GM18517 (cell line): ENCODE measurements around the gene DDX18.

Experiments used
- ATAC-seq: cut with Tn5 transposase; IDR thresholded peaks from one replicate; pipeline ENCODE4 v1.9.1; 2021; ENCODE audit warnings: mild to moderate bottlenecking, moderate library complexity; ENCODE audit not compliant: unreplicated experiment

Gene DDX18

DNA sequence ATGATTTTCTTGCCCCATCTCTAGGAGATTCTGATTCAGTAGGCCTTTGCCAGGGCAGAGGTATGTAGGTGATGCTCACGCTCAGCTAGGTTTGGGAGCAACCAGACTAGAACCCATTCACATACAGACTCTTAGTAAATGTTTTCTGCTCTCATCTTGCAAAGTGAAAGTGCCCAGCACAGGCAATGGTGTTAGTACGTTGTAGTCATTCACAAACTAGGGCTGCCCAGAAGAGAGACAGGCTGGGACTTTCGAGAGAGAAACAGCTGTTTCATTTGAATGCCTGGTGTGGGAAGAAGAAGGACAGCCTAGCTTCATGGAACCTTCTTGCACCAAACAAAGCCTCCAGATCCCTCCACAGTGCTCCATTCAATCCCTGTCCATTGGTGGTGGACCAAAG lies 19.4 kb downstream of the DDX18 start:
- no peak for ATAC-seq

DNA sequence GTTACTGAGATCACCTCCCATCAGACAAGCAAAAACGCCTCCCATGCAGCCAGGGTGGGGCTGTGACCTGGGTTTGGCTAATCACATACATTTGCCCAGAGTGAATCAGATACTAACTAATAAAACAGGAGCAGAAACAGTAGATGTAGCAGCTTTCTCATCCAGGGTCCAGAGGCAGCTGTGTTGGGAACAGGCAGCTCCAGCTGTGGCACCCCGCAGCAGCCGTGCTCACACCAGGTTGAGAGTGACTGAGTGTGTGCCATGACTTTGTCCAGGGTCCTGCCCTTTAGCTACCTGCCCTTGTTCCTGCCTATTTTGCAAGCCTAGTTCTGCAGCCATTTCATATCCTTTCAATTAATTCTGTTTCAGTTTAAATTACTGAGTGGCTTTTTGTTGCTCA lies 20.5 kb downstream of the DDX18 start:
- no peak for ATAC-seq

DNA sequence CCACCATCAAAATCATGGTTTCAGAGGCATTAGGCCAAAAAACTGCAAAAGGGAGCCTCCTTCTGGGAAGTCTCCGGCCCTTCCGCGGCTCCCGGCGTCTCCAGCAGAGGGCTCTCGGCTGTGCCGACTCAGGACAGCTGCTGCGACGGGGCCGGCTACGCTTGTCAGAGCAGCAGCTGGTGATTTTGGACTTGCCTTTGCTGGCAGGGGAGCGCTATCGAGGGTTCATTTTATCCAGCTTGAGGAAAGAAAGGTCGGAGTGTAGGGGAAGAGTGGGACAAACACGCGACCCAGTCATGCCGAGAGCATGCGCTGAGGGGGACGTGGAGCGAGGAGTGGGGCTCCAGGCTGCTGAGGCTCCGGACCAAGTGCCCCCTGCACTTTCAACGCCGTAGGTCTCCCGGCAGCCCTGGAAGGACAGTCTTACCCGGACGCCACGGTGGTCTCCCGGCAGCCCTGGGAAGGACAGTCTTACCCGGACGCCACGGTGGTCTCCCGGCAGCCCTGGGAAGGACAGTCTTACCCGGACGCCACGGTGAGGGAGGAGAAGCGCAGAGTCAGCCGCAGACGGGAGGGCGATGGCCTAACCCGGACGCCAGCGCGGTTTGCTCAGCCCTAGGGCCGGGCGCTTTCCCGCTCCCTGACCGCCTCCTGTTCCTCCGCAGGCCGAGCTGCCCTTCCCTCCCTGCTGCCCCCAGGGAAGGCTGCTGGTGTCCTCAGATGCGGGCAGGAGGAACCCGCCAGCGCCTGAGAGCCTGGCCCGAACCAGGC lies 21.7 kb downstream of the DDX18 start:
- peak; percentile 54 for ATAC-seq

DNA sequence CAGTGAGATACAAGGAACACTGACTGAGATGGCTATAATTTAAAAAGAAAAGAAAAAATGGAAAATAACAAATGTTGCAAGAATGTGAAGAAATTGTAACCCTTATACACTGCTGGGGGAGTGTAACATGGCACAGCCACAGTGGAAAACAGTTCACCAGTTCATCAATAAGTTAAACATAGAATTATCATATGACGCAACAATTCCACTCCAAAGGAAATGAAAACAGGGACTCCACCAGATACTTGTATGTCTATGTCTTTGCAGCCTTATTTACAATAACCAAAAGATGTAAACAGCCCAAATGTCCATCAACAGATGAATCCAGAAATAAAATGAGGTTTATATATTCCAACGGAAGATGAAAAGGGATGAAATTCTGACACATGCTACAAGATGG lies 30.8 kb downstream of the DDX18 start:
- no peak for ATAC-seq

DNA sequence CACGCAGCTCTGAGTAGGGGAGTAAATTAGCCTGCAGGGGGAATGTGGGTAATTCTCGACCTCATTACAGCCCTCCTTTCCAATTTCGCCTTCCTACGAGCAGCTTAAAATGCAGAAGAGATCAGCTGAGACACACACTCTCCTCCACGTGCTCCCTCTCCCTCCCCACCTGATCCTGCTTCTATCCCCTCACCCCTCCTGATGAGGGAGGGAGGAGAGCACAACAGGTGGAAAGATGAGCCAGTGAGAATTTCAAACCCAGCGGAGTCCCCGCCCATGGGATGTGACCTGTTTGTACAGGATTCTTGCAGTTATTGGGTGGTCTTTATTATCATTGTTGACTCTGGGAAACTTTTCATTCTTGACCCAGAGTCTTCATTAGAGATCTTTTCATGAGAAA lies 35.5 kb downstream of the DDX18 start:
- no peak for ATAC-seq

DNA sequence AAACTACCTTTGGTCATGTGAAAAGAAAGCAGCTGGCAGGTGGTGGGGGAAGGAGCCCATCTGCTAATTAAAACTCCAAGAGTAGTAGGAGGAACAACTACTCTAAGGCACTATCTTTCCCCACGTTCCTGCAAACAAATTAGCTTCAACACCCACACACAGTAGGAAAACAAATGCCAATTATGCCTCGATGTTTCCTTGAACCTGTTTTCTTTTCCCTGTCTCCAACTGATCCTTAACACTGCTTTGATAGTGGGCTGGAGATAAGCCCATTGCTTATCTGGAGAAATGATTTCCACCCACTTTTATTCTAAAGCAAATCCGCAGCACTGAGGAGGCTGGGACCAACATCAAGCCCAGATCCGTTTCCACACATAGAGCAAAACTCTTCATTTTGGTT lies 36.0 kb downstream of the DDX18 start:
- no peak for ATAC-seq

DNA sequence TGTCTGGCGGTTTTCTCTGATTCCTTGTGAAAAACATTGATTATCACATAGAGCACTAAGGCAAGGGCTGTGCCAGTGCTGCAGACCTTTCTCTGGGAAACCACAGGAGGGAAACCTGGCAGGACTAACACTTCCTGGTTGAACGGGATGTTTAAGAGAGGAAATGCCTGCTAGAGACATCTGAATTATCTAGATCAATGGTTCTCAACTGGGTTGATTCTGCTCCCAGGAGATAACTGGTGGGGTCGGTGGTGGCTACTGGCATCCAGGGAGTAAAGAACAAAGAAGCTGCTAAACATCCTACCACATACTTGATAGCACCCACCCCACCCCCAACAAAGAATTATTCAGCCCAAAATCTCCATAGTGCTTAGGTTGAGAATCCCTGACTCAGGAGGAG lies 37.5 kb downstream of the DDX18 start:
- no peak for ATAC-seq

DNA sequence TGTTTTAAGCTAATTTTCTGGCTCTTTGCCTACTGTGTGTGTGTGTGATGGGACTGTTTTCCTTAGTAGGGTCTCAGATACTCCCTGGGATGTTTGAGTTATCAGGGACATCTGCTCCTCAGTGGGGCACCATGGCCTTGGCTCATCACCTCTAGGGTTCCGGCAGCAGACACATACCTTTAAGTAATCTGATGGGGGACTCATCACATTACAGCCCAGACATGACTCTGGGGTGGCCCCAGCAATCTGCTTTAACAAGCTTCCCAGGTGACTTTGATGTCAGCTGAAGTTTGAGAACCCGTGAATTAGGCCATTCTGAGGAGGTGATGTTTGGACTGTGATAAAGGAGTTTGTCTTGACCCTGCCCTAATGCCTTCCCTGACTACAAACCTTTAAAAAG lies 38.8 kb downstream of the DDX18 start:
- no peak for ATAC-seq

DNA sequence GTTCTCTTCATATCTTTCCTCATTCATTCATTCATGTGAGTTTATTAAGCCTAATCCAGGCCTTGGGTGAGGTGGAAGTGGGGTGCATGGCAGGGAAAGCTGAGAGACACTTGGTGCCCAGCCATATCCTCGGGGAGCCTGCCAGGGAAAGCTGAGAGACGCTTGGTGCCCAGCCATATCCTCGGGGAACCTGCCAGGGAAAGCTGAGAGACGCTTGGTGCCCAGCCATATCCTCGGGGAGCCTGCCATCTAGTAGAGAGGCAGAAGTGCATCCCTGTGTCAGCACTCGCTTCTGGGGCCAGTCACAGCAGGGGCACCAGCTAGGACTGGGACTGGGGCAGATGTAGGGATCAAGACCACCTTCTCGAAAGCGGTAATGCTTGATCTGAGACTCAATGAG lies 39.4 kb downstream of the DDX18 start:
- no peak for ATAC-seq

DNA sequence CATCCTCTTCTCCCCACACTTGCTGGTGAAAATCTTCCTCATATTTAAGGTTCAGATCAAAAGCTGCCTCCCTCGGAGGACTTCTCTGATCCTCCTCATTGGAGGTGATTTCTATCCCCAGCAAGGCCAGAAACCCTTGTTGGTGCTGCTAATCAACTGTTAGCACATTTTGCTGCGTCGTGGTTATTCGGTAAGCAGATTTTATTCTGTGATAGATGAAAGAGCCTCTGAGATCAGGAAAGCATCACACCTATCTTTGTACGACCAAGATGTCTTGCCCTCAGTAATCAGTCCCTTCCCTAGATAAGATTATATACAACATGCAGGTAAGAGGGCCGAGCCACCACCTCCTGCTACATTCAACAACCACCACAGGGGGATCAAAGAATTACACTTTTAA lies 40.1 kb downstream of the DDX18 start:
- no peak for ATAC-seq

DNA sequence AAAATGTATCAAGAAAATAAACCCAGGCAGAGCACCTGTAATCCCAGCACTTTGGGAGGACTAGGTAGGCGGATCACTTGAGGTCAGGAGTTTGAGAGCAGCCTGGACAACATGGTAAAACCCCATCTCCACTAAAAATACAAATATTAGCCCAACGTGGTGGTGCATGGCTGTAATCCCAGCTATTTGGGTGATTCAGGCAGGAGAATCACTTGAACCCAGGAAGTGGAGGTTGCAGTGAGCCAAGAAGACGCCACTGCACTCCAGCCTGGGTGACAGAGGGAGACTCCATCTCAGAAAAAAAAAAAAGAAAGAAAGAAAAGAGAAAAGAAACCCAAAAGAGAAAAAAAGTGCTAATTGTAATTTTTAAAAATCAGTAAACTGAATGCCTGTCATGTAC lies 41.4 kb downstream of the DDX18 start:
- ATAC-seq = no peak

DNA sequence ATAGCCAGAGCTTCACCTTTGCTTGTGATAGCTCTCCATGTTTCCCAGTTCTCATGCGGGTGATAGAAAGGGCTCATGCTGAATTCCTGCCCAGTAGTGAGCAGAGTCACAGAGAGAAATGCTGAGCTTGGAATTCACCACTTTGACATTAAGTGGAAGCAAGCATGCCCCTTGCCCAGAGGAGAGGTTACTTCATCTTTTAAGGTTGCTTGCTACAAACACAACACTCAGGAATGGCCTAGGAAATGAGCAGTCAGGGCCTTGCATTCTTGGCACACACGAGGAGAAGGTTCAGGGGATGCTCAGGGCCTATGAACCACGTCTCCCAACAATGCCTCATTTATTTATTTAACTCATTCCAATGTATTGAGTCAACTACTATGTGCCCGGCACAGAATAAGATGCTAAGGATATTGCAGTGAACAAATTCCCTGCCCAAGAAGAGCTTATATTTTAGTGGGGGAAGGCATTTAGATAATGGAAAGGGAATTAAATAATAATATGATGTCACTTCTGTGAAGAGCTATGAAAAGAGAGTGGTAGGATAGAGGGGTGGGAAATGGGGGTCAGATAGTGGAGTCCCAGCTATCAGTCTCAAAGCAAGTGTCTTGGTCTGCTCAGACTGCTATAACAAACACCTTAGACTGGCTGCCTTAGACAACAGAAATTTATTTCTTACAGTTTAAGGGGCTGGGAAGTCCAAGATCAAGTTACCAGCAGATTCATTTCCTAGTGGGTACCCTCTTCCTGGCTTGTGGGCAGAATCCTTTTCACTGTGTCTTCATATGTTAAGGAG lies 42.1 kb downstream of the DDX18 start:
- ATAC-seq = no peak

DNA sequence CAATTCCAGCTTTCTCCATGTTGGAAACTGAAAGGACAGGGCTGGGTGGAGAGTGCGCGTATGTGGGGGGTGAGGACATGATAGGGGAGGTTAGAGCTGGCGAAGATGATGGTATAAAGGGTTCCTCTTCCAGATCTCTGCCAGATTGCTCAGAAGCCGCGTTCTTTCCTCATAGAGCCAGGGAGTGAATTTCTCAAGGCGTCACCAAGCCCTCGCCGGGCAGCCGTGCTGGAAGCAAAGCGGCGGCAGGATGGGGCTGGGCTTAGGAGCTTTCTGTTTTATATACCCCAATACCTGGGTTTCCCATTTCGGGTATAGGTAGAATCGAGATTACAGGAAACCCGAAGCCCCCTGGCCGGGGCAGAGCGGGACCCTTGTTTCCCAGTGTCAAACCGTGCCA lies 43.8 kb downstream of the DDX18 start:
- ATAC-seq = no peak

DNA sequence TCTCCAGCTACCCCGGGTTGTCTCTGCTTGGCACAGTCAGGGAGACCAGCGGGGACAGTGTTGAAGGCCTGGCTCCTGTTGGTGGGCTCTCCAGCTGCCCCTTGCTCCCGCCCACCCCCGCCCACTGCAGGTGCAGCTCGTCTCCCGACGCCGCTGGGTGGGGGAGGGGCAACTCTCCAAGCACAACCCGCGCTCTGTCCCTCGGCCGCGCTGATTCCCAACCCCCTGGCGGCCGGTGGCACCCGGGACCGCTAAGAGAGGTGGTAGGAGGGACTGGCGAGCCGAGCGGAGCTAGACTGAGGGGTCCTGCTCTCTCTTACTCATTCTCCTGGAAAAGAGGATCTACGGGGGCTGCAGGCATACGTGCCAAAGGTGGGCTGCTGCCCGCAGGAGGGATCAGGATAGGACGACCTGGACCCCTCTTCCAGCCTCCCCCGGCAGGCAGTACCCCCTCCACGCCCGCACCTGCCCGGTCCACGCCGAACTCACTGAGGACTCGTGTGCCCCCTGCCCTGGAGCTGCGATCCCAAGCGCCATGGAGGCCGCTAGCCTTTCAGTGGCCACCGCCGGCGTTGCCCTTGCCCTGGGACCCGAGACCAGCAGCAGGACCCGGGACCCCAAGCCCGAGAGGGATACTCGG lies 44.5 kb downstream of the DDX18 start:
- no peak for ATAC-seq

DNA sequence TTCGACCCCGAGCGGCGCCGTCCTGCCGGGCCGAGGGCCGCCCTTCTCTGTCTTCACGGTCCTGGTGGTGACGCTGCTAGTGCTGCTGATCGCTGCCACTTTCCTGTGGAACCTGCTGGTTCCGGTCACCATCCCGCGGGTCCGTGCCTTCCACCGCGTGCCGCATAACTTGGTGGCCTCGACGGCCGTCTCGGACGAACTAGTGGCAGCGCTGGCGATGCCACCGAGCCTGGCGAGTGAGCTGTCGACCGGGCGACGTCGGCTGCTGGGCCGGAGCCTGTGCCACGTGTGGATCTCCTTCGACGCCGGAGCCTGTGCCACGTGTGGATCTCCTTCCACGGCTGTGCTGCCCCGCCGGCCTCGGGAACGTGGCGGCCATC lies 45.0 kb downstream of the DDX18 start:
- ATAC-seq = no peak

DNA sequence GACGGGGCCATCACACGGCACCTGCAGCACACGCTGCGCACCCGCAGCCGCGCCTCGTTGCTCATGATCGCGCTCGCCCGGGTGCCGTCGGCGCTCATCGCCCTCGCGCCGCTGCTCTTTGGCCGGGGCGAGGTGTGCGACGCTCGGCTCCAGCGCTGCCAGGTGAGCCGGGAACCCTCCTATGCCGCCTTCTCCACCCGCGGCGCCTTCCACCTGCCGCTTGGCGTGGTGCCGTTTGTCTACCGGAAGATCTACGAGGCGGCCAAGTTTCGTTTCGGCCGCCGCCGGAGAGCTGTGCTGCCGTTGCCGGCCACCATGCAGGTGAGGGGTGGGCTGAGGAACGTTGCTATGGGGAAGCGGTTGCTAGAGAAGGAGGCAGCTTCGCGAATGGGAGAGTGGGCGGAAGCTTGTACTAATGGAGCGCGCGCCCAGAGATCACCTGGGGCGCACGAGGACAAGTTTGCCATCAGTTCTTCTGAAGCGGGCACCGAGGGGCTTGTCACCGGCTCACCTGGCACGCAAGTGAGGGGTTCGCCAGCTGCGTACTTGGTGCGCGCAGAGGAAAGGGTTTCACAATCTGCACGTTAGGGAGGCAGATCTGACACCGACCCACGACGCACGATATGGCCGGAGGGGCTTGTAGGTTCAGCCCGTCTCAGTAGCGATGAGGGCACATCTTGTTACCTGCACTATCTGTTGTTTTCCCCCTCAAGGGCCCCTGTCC lies 45.6 kb downstream of the DDX18 start:
- no peak for ATAC-seq

DNA sequence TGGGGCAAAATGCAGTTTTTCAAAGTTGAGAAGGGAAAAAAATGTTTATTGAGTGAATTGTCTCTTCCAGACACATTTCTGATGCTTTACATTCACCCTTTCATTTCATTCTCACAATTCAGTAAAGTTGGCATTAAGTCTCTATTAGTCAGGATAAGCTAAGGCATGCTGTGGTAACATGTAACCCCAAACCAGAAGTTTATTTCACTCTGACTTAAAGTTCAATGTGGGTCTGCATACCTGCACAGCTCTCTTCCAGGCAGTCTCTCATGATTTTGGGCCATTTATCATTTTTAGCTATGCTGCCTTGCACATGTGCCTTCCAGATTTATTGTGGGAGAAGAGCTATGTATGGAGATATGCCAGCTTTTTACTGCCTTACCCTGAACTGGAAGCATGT lies 48.0 kb downstream of the DDX18 start:
- ATAC-seq = no peak

DNA sequence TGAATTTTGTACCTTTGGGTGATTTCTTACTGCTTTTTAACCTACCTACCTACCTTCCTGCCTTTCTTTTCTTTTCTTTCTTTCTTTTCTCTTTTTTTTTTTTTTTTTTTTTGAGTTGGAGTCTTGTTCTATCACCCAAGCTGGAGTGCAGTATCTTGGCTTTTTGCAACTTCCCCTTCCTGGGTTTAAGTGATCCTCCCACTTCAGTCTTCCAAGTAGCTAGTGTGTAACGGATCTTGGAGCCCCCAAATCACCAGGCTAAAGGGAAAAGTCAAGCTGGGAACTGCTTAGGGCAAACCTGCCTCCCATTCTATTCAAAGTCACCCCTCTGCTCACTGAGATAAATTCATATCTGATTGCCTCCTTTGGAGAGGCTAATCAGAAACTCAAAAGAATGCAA lies 61.3 kb downstream of the DDX18 start:
- ATAC-seq = no peak

DNA sequence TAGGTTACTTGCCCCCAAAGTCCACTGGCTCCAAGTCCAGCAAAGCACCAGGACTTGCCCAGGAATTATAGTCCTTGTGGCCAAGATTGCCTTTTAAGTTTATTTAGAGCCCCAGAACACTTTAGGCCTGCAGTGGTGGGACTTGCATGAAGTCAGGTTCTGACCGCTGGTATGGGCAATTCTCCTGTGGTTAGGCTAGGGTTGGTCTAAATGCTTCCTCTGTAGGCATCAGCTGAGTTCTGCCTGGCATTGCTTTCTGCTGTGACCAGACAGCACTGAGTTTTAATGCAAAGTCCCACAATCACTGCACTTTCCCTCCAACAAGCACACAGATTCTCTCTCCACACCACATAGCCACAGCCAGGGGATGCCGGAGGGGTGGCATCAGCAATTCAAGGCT lies 64.5 kb downstream of the DDX18 start:
- ATAC-seq = no peak
